HG03095 (cell line): ENCODE results near the gene DCDC2C.
"Not testable (repeated sequence)": the region's sequence is repeated elsewhere in the genome, so short reads cannot be mapped to it uniquely, and the experiment has no call there.

ENCODE experiments used
- ATAC-seq: cut with Tn5 transposase; IDR thresholded peaks from one replicate; pipeline ENCODE4 v1.9.1; 2021; ENCODE audit warnings: moderate library complexity; ENCODE audit not compliant: unreplicated experiment

The DCDC2C gene, protein sequence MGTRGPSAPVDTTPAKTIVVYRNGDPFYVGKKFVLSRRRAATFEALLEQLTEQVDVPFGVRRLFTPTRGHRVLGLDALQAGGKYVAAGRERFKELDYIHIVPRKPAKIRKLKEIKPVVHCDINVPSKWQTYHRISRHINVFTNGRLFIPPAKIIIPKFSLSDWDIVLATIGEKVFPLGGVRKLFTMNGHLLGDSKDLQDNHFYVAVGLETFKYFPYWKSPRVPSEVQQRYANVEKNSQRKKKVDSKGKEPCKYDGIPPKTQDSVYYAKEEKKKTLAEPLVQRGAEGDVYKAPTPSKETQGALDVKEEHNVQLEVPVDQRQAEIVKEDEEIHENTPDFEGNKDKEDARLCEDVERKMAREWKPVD

DNA sequence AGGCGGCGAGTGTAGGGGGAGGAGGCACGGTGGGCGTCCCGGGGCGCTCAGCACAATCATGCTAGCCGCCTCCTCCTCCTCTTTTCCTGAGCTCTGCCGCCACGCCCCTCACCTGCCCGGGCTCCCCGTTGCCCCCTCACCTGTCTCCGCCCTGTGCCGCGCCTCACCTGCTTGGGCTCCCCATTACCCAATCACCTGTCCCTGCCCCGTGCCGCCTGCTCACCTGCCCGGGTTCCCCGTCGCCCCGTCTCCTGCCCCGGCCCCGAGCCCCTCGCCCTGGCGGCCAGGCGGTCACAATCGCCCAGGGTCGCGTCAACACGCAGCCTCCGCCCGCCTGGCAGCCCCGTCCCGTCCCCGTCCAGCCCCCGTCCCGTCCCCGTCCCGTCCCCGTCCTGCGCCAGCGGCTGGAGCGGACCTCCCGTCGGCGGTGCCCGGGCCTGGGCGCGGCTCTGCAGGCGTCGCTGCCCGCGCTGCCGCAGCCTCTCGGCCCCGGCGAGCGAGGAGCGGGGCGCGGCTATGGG is at the start of gene DCDC2C:
TSS of gene DCDC2C (plus strand) at position 340 of the 521 bp plus-strand sequence. CDS start at position 517, 177 bp downstream.
- no peak for ATAC-seq

DNA sequence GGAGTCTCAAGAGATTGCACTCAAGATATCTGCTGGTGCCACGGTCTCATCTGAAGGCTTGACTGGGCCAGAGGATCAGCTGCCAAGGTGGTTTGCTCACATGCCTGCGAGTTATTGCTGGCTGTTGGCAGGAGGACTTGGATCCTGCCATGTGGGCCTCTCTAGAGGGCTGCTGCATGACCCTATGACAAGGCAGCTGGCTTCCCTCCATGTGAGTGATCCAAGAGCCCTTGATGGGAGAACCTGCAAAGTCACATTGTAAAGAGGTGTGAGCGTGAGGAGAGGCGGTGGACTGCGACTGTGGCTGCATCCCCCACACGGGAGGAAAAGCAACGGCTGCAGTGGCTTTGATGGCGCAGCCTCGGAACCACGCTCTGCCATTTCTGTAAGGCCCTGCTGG is 49.4 kb upstream of the DCDC2C start:
- no peak for ATAC-seq

DNA sequence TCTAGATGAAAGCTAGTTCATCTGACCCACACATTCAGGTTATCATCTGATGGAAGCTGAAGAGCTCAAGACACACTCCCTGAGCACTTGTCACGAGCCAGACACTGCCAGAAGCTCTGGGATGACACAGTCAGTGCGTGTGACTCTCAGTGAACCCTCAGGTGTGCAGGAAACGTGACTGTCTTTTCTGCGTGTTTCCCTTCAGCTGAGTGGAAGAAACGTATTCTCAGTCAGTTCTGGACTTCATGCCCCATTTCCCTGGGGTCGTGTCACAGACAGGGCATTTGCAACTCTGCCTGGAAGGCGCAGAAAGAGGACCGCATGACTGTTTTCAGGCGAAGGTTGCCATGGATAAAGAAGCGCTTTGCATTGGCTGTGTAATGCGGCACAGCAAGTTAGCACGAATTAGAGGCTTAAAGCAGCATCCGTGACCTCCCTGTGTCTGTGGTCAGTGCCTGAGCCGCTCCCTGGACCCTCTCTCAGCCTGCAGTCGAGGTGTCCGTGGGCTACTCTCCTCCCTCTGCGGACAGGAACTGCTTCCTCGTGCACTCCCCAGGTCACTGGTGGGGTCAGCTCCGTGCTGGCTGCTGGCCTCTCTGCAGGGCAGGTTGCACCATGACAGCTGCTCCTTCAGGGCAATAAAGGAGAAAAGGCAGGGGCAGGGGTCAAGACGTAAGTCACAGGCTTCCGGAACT is 48.7 kb upstream of the DCDC2C start:
- ATAC-seq, result no peak

DNA sequence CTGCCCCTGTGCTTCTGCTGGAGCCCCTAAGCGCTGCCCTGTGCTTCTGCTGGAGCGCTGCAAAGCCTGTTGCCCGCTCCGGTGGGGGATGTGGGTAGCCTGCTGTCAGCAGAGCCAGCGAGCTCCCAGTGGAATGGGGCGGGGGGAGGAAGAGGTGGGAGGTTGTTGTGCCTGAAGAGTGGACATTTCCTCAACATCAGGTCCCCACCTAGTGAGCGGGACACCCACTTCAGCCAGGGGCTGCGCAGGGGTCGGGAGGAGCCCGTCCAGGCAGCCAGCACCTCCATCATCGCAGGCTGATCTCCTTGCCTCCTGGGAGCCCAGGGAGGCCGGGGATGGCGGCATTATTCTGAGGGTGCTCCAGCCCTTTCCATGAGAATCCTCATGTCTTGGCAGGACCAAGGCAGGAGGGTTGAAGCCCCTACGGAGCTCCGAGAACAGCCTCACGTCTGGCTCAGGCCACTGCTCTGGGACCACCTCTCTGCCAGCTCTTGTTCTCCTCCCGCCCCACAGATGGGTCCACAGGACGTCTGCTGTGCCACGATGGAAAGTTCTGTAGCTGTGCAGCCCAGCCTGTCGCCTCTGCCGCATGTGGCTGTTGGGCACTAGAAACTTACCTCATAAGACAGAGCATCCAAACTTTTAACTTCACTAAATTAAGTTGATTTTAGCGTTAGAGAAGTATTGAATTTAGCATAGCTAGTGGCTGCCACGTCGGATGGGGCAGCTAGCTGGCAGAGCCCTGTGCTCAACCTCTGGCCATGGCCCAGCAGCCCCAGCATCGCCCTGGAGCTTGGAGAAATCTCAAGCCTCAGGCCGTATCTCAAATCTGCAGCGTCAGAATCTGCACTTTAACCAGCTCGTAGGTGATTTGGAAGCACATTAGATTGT is 47.3 kb upstream of the DCDC2C start:
- ATAC-seq, result no peak

DNA sequence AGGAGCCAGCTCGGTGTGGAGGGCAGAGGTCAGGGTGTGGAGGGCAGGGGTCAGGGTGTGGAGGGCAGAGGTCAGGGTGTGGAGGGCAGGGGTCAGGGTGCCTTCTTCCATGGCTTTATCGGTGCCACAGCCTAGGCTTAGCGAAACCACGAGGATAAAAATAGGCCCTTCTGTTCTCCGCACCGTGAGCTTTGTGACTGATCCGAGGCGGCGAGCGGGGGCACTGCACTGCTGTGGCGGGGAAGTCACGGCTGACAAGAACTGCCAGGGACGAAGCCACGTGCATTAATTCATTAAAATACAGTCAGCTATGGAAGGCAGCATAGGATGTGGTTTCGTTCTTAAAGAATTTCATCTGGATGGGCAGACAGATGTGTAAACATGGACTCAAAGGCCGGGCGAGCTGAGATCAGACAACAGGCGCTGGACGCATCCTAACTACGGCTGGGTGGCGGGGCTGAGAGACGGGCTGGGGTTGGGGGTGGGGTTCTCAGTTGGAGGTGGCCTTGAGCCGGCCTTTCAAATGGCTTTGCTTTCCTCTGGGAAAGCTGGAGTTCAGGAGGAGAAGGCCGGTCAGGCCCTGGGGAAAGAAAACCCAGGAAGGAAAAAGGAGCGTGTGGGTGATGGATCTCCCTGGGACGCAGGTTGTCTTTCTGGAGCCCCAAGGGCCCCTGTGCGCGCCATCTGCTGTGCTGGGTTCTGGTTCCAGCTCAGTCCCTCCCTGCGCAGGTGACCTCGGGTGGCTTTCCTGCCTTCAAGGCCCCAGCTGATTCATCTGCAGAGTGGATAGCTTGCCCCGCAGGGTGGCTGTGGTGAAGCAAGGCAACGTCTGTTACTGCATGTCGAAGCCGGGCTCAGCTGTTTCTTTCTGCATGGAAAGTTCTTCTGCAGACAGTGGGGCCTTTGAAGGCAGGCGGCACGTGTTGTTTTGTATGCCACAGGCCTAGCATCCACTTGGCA is 46.3 kb upstream of the DCDC2C start:
- no peak for ATAC-seq

DNA sequence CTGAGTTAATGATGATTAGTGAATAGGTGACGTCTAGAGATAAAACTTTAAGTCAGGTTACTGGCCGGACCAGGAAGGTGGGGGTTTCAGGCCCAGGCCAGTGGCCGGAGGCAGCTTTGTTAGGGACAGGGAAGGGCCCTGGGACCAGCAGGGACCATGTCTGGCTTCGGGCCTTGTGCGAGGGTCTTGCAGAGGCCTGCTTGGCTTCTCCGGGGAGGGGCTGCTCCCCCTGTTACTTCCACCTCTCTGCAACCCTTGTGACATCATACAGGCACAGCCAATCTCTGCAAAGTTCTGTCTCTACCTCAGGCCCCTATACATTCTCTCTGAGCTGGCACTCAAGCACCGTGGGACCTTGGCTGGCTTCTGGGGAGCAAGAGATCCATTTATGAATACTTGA is 45.5 kb upstream of the DCDC2C start, which contains the start of gene ALLC:
TSS of gene ALLC (plus strand) at position 320 of the 400 bp plus-strand sequence. CDS start 12,958 bp downstream, outside the sequence.
- ATAC-seq, result no peak

DNA sequence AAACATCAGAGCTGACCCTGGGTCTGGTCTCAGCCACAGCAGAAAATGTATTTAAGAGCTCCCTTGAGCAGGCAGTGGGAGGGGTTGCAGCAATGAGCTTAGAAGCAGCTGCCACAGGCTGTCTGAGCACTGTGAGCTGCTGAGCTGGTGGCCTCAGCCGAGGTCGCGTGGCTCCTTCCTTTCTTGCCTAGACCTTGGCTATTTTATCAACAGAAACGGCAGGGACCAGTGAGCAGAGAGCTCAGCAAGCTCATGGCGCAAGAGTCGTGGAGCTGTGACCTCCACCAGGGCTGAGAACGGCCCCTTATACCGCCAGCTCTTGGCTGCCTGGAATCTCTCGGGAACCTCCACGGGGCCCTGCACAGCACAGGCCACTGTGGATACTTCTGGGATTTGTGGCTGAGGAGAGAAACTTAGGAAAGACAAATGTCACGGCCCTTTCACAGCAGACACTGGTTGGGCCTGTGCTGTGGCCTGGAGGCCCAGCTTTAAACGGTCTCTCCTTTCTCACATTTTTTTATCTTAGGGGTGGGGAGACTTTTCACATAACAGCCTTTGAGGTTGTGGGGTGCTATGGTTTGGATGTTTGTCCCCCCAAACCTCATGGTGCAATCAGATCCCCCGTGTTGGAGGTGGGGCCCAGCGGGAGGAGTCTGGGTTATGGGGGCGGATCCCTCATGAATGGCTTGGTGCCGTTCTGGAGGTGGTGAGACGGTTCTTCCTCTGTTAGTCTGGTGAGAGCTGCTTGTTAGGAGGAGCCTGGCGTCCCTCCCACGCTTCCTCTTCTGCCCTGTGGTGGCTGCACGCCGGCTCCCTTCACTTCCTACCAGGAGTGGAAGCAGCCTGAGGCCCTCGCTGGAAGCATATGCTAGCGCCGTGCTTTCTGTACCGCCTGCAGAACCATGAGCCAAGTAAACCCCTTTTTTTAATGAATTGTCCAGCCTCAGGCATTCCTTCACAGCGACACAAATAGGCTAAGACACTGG is 43.6 kb upstream of the DCDC2C start:
- ATAC-seq, result no peak

DNA sequence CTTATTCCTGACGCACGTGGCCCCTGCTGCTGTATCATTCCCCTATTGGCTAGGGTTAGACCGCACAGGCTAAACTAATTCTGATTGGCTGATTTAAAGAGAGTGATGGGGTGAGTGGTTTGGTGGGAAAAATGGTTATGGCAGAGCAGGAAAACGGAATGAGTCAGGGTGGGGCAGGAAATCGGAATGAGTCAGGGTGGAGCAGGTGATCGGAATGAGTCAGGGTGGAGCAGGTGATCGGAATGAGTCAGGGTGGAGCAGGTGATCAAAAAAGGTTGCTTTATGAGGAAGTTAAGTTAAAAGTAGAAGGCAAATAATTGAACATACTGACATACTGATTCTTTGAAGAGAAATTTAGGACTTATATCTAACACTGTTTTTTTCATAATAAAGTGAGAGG is 42.7 kb upstream of the DCDC2C start:
- ATAC-seq, result not testable (repeated sequence)

DNA sequence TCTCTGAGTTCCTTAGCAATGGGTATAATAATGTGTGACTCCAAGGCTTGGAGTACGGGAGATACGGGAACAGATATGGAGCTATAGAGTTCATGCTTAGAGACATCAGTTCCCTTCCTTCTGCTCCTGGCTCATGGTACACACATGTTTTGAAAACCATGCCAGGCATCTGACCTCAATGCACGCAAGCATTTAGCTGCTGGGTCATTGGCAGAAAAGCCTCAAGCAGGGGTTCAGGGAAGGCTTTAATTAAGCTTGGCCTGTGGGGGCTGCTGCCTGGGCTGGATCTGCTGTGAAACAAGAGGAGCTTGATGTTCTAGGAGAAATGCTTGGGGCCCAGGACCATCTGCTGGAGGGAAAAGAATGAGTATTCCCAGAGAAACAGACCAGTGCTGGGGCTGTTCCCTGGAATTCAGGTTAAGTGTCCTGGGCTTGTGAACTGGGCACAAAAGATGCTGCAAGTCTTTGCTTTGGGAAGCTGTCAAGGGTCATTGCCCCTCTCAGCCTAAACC is 42.2 kb upstream of the DCDC2C start:
- ATAC-seq, result no peak

DNA sequence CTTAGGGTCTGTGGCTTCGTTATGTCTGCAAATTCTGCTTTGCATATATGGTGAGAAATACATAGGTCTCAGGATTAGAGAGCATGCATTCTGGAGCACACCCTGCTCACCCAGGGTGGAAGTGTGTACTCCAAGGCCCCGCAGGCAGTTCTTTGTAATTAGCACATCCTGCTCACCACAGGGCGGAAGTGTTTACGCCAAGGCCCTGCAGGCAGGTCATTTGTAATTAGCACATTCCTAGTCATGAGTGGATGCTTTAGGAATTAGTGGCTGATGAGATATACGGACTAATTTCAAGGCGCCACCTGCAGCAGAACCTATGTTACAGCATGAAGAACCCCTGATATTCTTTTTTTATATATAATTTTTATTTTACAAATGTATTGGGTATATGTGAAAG is 41.1 kb upstream of the DCDC2C start:
- ATAC-seq, result no peak

DNA sequence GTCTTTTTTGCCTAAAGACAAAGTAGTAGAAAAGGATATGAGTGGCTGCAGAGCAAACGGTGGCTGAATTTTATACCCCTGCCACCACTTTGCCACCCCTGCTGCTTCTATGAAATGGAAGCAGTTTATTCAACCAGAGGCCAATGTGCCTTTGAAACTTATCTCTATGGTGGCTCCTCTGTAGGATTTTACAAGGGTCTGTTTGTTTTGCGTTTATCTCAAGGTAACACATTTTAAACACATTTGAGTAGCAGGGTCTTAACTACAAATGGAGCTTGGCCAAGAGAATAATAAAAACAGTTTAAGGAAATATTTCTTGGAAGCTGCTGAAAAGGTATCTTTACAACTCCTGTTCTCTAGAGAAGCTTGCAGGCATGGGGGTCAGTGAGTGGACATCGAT is 39.3 kb upstream of the DCDC2C start:
- no peak for ATAC-seq

DNA sequence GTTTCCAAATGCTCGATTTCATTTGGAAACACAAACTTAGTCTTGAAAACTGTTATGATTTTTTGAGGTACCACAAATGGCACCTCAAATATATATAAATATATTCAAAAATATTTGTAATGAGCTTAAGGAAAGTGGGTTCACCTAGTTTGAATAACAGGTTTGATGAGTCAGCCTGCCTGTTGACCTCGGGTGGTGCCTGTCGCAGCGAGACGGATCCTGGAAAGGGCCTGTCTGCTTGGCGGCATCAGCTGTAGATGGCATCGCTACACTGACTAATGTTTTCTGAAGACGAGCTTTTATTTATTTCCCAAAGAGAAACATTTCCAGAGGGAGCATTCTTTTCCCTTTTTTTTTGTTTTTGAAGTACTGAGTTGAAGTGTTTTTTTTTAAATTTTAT is 38.5 kb upstream of the DCDC2C start:
- no peak for ATAC-seq

DNA sequence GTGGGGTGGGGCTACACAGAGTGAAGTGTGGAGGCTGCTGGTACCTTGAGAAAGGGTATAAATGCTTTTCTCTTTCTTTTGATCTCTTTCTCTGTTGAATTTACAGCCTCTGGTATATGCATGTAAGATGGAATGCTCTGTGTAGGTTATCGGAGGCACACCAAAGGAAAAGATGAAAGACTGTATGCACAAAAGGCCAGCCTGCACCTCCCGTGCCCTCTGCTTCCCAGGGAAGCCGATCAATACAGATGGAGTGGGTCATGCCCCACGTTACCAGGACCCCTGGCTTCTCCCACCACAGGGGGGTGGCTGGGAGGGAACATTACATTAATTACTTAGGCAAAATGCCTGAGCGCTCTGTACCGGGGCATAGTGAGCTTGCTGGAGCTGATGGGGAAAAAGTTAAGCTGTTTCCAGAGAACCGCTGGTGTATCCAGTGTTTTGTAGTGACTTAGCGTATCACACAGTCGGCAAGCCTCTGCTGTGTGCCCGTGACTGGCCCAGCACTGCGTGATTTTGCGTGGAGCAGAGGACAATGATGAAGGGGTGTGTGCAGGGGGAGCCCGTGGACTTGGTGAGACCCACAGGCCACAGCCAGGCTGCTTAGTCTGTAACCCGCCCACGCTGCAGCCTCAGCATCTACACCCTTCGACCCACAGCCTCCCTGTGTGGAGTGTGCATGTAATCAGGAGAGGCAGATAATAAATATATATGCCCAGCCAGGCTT is 37.3 kb upstream of the DCDC2C start:
- ATAC-seq, result no peak

DNA sequence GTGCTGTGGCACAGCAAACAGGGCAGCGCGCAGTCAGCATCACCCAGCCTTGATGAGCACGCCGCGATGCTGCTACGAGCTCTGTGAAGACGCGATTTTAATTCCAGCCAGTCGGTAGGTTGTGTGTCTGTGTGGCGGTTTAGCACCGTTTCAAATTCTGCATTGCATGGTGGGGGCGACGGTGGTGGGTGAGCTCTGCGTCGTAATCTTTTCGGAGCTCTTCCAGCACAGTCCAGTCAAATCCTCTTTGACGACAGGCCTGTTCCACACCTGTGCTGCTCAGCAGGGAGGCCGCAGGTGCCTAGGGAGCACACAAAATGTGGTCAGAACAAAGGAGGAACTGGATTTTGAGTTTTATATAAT is 36.8 kb upstream of the DCDC2C start:
- ATAC-seq, result no peak

DNA sequence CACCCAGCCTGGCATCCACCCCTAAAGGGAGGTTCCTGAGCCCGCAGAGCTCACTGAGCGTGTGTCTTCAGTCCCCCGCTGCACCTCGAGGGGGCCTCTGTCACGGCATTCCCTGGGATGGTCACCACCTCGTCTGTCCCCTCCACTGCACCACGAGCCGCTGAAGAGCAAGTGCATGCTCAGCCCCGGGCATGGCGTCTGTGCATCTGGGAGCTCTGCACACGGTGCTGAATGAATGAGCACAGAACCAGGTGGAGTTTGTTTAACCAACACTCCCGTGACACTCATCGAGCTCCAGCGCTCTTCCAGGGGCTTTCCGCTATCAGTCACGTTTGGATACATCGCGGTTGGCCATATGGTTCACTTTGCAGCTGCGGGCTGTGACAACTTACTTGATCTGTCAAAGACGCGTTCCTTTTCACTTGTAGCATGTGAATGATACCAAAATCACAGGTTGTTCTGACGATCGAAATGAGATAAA is 36.2 kb upstream of the DCDC2C start:
- ATAC-seq, result no peak

DNA sequence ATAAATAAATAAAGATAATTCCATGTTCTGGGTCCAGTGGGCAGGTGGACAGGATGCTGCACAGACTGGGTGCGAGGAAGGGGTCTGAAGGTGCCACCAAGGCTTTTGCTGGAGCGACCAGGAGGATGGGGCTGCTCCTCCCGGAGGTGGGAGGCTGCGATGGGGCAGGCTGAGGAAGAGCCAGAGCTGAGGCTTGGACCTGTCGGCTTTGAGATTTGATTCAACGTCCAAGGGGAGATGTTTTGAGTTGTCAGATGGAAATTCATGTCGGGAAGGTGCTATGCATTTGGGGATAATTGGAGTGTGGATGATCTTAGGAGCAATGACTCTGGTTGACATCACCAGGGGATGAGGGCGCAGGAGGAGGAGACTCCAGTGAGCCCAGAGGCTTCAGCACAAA is 33.7 kb upstream of the DCDC2C start:
- ATAC-seq, result no peak

DNA sequence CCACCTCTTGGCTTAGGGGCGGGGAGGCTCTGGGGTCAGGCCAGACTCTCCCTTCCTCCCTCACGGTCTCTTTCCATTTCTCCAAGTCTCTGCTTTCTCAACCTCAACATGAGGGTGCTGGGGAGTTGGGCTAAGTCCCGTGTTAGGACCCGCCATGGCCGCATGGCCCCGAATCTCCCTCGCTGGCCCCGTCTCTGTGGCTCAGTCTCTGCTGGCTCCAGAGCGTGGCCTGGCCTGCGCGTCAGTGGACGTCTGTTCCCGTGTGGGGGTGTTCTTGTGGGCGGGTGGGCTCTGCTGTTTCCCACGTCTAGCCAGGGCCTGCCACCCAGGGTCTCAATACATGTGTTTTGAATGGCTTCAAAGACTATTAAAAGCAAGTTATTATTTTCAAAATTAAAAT is 33.0 kb upstream of the DCDC2C start:
- ATAC-seq, result no peak

DNA sequence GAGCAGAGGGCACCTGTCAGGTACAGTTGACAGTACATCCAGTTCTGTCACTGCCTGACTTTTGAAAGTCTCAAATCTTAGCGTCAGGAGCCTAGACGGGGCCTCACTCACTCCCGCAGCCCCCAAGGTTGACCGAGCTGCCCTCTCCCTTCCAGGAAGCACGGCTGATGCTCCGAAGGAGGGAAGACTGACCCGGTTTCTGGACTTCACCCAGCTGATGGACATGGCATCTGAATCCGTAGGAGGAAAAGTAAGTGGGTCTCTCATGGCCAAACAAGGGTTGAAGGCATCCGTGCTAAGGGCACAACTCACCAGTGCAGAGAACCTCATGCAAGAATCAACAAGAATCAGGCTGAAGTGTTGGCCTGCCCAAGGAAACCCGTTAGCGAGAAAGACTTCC is 32.4 kb upstream of the DCDC2C start:
- ATAC-seq, result no peak
